D341Med (cell line): ENCODE data around the gene POU2AF3.
"Not testable (repeated sequence)": the region's sequence is repeated elsewhere in the genome, so short reads cannot be mapped to it uniquely, and the experiment has no call there.

Experiments
- DNase-seq: peaks from one replicate; pipeline ENCODE4 v3.0.0; 2012; ENCODE audit warnings: low spot score

The POU2AF3 gene

GRCh38 chr11:111298413-111299100 lies at the start of gene POU2AF3:
Gene POU2AF3, plus strand, starts transcription at chr11:111298546. Its CDS starts 36 bp downstream, at chr11:111298582.
- DNase-seq: no peak

- no peak for DNase-seq
These were observed 47.4 kb upstream of the POU2AF3 start for GRCh38 chr11:111250936-111251335.

- DNase-seq: no peak
These were observed 45.2 kb upstream of the POU2AF3 start for GRCh38 chr11:111253131-111253530.

GRCh38 chr11:111253630-111254029 lies 44.7 kb upstream of the POU2AF3 start:
- DNase-seq: no peak

- DNase-seq: no peak
These were observed 40.3 kb upstream of the POU2AF3 start for GRCh38 chr11:111258046-111258445.

GRCh38 chr11:111259896-111260295 lies 38.5 kb upstream of the POU2AF3 start:
- DNase-seq: no peak

GRCh38 chr11:111260811-111261210 lies 37.5 kb upstream of the POU2AF3 start:
- DNase-seq: no peak

- DNase-seq: no peak
These were observed 33.7 kb upstream of the POU2AF3 start for GRCh38 chr11:111264646-111265045.

- no peak for DNase-seq
These were observed 32.9 kb upstream of the POU2AF3 start for GRCh38 chr11:111265421-111265820.

- DNase-seq: not testable (repeated sequence)
These were observed 30.0 kb upstream of the POU2AF3 start for GRCh38 chr11:111268303-111268702.

- DNase-seq: no peak
These were observed 29.0 kb upstream of the POU2AF3 start for GRCh38 chr11:111269146-111269868.

- DNase-seq: no peak
These were observed 25.9 kb upstream of the POU2AF3 start for GRCh38 chr11:111272420-111272819.

- DNase-seq: no peak
These were observed 15.7 kb upstream of the POU2AF3 start for GRCh38 chr11:111282562-111283075.

GRCh38 chr11:111283945-111284481 lies 14.3 kb upstream of the POU2AF3 start:
- DNase-seq: no peak

GRCh38 chr11:111285189-111286091 lies 12.9 kb upstream of the POU2AF3 start:
- no peak for DNase-seq

- DNase-seq: no peak
These were observed 6.6 kb upstream of the POU2AF3 start for GRCh38 chr11:111291764-111292163.

- not testable (repeated sequence) for DNase-seq
These were observed 5.9 kb upstream of the POU2AF3 start for GRCh38 chr11:111292408-111292807.

- no peak for DNase-seq
These were observed 2.1 kb upstream of the POU2AF3 start for GRCh38 chr11:111296196-111296595.

GRCh38 chr11:111297696-111298095 lies 650 bp upstream of the POU2AF3 start:
- no peak for DNase-seq

GRCh38 chr11:111299101-111300026 lies 1.0 kb downstream of the POU2AF3 start:
- DNase-seq: no peak

- DNase-seq: no peak
These were observed 2.2 kb downstream of the POU2AF3 start for GRCh38 chr11:111300569-111300968.
